HG02884 (cell line): Measurements from ENCODE around the gene CPO.
"Not testable (repeated sequence)": the region's sequence is repeated elsewhere in the genome, so short reads cannot be mapped to it uniquely, and the experiment has no call there.

ENCODE experiments used
- ATAC-seq: cut with Tn5 transposase; IDR thresholded peaks from one replicate; pipeline ENCODE4 v1.9.1; 2021; ENCODE audit warnings: mild to moderate bottlenecking, moderate library complexity; ENCODE audit not compliant: unreplicated experiment

CPO gene

GRCh38 chr2:206939340-206939739 is at the start of gene CPO:
CPO (plus strand) TSS chr2:206939518; CDS start chr2:206939600, 82 bp downstream.
- no peak for ATAC-seq

DNA sequence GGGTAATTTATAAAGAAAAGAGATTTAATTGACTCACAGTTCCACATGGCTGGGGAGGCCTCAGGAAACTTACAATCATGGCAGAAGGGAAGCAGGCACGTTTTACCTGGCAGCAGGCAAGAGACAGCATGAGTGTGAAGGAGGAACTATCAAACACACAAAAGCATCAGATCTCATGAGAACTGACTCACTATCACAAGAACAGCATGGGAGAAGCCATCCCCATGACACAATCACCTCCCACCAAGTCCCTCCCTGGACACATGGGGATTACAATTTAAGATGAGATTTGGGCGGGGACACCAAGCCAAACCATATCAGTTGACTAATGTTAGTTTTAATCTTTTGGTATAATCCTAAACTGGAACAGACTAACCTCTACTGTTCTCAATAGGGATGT is 49.1 kb upstream of the CPO start:
- ATAC-seq: no peak

DNA sequence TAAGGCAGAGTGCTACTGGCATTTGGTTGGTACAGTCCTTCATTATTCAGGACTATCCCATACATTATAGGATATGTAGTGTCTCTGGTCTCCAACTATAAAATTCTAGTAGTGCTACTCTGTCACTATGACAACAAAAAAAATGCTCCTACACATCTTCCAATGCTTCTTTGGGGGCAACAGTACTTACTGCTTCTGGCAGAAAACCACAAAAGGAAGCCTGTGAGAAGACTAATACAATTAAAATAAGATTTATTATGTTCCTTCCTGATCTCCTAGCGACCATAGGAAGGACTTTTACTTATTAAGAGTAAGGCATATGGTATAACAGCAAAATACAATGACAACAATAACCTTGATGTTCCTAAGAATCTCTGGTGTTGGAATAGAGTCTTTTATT is 48.4 kb upstream of the CPO start:
- ATAC-seq: no peak

DNA sequence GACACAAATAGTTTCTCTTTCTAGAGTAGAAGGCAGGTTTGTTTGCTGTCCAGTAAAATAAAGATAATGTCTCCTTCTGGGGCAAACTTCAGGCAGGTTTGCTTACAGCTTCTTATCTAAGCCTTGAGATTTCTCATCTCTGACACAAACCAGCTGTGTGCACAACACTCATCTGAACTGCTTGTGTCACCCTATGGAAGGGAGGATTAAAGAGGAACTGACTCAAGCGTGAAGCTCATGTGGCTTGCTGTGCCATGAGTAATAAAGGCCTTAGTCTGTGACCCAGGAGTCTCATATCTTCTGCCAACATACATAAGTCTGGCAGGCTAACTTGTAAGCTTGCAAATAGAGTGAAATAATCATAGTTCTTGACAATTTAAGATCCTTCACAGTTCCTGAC is 24.2 kb upstream of the CPO start:
- ATAC-seq: no peak

DNA sequence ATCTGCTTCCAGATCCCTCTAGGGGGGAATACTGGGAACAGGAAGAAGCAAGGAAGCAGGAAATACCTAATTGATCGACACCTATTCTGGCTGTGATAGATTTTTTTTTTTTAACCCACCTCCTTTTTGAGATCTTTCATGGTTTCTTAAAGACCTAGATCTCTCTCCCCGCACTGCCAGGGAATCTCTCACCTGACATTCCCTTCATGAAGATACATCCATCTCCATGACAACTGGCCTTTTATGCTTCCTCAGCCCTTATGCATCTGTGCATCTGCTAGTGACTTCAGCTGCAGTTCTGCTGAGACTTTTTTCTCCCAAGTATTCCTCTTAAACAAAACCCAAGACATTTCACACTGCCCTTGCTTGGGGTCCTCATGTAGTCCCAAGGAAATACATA is 21.1 kb upstream of the CPO start:
- ATAC-seq: no peak

DNA sequence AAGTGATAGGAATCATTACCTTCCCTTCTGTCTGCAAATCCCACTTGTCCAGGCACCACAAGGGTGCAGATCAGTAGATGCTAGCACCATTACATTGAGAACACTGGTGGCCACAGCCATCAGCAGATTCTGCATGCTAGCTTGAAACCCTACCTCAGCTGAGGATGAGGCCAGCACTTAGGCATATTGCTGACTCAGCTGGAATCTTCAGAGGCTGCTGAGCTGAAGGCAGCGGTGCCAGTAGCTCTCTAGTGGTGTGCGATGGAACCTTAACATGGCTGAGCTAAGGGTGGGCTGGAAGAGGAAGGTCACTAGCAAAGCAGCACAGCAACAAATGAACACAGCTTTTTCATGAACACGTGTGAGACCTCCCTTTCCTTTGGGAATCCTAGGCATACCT is 19.0 kb upstream of the CPO start:
- no peak for ATAC-seq

DNA sequence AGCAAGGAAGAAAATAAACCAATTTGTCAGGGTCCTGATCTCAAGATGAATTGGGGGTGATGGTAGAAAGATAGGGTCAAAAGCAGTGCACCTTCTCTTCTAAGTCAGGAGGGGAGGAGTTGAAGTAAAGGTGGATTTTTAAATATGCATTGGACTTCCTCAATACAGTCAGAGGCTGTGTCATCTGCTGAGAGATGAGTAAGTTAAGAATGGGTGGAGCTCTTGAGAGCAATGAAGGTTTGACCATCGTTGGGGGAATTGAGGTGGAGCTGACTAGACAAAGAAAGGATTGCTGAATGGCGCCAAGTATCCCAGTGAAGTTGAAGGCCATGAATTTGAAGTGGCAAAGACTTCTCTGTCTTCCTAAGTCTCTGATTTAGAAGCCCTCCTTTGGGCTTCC is 18.4 kb upstream of the CPO start:
- no peak for ATAC-seq

DNA sequence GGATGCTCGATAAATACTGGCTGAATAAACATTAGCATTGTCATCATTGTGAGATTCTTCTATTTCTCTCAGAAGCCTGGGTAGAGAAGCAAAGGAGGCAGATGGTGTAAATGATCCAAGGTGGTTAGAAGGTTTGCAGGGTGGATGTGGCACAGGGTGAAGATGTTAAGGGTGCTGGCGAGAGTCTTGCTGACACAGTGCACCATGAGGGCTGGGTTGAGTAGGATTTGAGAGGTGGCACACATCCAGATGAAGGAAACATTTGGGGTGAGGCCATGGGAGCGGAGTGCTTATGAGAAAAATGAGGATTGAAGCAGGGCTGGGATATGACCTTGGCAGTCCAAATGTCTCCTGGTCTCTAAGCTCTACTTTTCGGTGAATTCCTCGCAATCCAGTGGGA is 17.8 kb upstream of the CPO start:
- ATAC-seq: no peak

DNA sequence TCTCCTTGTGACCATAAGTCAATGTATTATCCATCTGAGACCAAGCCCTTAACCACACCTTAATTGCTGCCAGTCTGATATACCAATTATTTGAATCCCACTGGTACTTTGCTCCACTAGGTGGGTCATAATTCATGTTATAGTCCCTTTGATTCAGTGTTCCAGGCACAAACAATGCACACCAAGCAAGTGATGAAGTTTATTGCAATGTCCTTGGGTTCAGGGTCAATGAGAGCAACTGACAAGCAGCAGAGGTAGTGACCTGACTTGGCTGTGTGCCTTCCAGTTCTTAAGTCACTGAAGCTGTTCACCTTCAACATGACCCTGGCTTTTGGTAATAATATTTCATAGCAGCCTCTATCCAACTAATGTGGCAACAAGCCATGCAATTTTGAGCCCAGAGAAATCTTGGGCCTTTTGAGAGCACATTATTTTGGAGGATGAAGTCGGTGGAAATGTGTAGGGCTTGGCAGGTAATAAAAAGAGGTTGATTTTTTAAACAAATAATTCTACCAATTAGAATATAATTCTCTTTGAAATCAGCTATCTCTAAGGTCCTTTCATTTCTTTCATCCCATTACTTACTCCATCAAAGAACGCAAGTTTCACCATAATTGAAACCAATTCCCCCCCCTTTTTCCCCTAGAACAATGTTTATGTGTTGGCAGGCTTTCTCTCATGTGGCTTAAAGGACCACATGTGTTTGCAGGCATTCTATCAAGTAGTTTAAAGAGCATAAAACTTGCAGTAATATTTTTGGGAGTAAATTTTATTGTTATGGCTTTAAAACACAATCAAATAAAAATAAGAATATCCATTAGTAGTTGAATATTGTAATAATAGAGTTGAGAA is 3.1 kb upstream of the CPO start:
- no peak for ATAC-seq

- no peak for ATAC-seq
These were observed 2.5 kb upstream of the CPO start for GRCh38 chr2:206936843-206937230.

GRCh38 chr2:206937555-206937954 is 1.8 kb upstream of the CPO start:
- ATAC-seq: peak; percentile 100

- no peak for ATAC-seq
These were observed 1.2 kb downstream of the CPO start for GRCh38 chr2:206940546-206940945.

DNA sequence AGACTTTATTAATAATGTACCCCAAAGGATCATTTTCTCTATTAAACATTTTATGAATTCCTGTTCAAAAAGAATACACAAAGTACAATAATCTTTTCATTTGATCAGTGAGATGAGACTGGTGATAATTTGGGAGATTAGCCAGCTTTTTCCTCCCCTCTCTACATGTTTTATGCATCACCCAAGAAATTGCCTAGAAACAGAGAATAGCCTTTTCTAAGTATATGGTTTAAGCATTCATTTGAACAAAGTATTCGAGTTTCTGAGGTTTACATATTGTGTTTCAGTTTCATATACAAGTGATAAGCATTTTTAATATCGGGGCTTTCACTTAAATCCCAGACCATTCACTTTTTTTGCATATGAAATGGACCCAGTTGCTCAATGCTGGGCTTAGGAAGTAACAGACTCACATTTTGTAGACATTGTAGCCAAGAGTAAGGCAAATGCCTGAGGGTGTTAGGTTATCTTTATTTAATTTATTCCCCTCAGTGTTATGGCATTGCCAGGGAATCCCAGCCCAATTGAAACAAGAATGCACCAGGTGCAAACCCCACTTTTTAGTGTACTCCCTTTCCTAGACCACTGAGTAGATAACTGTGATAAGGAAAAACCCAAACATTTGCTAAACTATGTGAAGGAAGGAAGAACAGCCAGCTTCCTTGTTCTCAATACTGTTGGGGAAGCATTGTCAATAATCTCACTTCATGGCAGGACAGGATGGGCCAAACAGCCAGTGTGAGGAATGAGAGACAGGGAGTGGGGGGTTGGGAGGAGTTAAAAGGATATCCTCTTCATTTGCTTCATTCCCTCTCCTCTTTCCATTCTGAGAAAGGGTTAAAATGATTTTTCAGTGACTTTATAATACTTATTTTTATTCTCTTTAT is 3.5 kb downstream of the CPO start:
- ATAC-seq: no peak

GRCh38 chr2:206953404-206953803 is 14.1 kb downstream of the CPO start:
- not testable (repeated sequence) for ATAC-seq

DNA sequence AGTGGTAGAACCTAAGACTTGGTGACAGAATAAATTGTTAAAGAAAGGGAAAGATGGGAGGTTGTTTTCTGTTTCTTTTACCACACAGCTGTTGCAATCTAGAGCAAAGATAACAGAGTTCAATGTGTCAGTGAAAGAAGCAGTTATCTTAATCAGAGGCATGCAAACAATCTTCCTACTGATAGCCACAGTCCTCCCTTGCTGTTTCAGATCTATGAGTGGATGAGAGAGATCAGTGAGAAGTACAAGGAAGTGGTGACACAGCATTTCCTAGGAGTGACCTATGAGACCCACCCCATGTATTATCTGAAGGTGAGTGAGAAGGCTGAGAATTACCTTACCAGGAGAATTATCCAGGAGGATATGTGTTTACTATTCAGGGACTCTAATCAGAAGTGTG is 15.9 kb downstream of the CPO start:
- ATAC-seq: no peak

- ATAC-seq: no peak
These were observed 18.9 kb downstream of the CPO start for GRCh38 chr2:206958261-206958660.

GRCh38 chr2:206962966-206963365 is 23.6 kb downstream of the CPO start:
- no peak for ATAC-seq

GRCh38 chr2:206968134-206969086 is 29.1 kb downstream of the CPO start:
- ATAC-seq: no peak

GRCh38 chr2:206969192-206969591 is 29.9 kb downstream of the CPO start:
- ATAC-seq: no peak

DNA sequence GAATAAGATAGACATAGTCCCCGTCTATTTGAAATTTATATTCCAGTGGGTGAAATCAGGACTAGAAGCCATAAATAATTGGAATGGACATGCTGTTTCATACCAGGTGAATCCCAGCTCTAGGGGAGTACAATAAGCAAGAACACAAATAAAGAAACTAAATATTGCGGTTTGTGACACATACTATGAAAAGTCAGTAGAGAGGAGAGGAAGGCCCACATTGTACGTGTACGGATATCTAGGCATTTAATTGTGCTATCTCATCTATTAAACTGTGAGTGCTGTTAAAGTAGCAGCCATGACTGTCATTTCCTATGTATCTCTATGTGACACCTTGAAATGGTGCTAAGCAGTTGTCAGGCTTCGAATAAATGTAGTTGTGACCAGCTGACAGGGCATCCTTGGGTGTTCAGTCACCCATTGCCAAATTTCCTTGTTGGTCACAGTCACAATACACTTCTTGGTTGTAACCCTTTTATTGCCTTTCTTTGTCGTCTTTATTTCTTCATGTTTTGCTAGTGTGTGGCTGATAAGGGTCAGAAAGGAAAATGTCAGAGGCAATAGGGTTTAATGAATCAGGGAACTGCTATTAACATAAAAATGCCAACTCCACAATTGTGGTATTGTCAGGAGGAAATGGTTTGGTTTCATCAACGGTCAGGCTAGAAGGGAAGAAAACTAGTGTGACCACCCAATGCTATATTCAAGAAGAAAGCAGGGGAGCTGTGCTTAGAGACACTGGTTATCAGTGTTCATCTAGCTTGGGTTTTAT is 31.5 kb downstream of the CPO start:
- ATAC-seq: no peak
